CD4-positive, alpha-beta T cell treated with Interleukin-4 for 1 hour (primary cell): ENCODE measurements around the gene UBAP2.
"Not testable (repeated sequence)": the region's sequence is repeated elsewhere in the genome, so short reads cannot be mapped to it uniquely, and the experiment has no call there.

Experiments
- DNase-seq, 2 donors: peaks; one replicate each; pipeline ENCODE4 v3.0.0-alpha.2; 2020 to 2022

Gene UBAP2

DNA sequence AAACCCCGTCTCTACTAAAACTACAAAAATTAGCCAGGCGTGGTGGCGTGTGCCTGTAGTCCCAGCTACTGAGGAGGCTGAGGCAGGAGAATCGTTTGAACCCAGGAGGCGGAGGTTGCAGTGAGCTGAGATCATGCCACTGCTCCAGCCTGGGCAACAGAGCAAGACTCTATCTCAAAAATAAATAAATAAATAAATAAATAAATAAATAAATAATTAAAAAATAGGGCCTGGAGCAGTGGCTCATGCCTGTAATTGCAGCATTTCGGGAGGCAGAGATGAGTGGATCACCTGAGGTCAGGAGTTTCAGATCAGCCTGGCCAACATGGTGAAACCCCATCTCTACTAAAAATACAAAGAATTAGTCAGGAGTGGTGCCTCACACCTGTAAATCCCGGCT, 86.2 kb downstream of the UBAP2 start:
- not testable (repeated sequence) for DNase-seq

DNA sequence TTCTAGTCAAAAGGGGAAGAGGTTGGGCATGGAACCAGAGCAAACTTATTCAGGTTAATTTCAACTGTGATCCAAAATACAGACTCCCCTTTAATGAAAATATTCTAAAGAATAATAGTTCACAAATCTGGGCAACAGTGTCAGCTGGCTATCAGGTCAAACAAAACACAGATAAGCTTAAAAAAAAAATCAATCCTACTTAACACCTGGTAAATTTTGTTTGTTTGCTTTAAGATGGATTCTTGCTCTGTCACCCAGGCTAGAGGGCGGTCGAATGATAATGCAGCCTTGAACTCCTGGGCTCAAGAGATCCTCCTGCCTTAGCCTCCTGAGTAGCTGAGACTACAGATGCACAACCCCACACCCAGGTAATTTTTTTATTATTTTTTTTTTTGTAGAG, 89.0 kb downstream of the UBAP2 start:
- DNase-seq: no peak

DNA sequence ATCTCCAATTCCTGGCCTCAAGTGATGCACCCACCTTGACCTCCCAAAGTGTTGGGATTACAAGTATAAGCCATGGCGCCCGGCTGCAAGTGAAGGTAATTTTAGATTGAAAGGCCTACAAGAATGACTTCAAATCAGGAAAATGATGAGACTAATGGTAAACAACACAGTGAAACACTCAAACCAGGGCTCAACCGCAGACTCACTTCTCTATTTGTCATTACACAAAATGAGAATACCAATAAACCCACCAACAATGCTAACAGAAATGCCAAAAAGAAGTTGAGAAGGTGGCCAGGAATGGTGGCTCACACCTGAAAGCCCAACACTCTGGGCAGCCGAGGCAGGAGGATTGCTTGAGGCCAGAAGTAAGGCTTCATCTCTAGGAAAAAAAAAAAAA, 92.1 kb downstream of the UBAP2 start:
- DNase-seq: no peak

DNA sequence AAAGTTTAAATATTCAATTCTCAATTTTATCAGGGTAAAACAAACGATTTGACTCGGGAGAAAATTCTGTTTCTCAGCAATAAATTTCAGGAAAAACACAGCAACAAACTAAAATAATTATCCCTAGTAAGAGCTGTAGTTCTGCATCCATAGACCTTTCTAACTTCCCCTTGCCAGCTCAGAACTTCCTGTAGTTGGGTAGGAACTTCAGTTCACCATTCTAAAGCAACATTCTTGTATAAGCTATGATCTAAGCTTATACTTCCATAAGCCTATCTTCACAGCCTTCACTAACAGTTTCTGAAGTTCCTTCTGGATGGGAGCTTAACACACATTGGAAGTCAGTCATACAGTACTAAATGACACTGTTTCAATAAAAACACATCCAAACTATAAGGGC, 96.6 kb downstream of the UBAP2 start:
- DNase-seq: no peak

DNA sequence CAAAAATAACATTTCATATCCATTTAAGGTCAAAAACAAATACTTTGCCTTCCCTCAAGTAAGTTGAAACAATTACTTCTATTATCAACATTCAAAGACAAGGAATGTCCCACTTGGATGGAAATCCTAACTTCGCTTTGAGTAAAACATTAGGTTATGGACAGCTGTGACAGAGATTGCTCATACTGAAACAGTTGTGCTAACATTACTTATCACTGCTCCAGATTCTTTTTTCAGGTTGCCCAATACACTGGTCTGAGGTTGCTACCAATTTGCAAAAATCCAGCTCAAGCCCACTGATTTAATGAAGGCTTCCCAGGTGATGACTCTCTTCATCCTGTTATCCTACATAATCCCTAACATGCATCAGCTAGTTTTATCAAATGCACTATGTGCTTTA, 98.3 kb downstream of the UBAP2 start:
- no peak for DNase-seq

DNA sequence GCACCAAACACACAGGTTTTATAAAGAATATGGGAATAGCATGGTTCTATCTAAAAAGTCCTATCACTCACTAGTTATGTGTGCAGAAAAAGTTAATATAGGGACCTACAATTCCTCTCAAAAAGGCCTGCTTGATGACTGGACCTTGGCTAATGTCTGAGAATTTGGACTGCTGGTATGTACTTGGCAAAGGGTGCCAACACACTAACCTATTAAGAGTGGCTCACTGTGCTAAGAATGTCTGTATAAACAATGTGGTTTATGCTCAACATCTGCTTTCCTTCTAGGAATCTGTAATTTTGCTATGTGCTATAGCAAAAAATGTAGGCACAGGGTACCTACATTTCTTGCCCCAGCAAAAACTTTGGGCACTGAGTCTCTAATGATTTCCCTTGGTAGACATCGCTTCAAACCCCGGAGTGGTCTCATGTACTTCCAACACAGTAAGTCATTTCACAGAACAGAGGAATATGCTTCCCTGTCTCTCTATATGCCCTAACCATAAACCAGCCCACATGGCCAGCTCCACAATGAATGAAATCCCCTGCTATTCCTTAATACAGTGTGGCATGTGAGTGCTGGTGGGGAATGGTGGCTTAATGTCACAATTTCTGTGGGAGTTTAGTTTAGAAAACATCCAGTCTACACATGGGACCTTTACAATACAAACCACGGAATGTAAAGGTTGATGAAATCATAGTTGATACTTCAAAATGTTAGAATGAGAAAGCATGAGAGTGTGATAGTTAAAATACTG, 101.7 kb downstream of the UBAP2 start:
- DNase-seq: no peak

DNA sequence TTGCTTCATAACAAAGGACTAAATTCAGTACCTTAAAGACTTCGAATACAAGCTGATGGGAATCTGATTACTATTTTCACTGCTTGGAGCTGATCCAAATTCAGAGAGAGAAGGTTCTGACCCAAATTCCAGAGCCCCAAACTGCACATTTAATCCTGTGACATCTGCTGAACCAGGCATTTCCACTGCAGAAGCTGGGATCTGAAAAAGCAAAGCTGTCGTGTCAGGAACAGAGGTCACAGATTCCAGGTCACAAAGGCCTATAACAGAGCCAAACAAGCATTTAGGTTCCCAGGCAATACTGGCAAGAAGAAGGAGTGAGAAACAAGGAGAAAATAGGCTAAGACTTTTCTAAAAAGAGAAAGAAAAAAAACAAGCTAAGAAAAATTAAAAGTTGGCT, 105.3 kb downstream of the UBAP2 start:
- DNase-seq: no peak

DNA sequence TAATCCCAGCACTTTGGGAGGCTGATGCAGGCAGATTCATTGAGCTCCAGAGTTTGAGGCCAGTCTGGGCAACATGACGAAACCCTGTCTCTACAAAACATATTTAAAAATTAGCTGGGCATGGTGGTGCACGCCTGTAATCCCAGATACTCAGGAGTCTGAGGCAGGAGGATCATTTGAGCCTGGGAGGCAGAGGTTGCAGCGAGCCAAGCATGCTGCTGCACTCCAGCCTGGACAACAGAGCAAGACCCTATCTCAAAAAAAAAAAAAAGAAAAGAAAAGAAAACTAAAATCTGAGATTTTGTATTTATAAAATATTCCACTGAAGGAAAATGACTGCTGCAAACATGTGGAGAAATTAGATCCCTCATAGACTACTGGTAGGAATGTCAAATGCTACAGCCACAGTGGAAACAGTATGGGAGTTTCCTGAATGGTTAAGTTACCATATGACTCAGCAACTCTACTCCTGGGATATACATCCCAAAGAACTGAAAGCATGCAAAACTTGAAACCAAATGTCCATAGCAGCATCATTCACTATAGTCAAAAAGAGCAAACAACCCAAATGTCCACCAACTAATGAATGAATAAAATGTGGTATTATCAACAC, 106.1 kb downstream of the UBAP2 start:
- DNase-seq: no peak

DNA sequence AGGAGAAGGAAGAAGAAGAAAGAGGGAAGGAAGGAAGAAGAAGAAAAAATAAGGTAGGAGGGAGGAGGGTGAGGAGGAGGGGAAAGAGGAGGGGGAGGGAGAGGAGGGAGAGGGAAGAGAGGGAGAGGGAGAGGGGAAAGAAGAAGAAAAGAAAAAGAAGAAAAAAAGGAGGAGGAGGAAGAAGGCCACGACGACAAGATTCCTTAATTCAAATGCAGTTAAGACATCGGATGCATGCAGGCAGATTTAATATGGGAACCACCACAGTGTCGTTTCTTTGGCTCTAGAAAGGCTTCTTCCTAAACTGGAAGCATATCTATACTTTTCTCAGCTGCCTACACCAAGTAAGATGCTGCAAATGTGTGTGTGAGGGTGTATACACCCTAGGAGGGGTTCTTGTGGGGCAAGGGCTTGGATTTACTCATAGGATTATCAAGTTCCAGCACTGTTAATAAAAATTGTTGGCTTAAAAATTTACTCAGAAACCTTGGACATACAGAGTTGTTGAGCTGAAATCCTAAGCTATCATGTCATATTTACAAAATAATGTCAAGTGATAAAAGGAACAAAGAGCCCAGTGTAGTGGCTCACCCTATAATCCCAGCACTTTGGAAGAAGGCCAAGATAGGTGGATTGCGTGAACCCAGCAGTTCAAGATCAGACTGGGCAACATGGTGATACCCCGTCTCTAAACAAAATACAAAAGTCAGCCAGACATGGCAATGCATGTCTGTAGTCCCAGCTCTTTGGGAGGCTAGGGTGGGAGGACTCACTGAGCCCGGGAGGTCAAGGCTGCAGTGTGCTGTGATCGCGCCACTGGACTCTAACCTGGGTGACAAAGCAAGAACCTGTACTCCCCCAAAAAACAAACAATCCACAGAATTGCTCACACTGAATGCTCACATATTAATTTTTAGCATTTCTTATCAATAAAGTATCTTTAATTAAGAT, 108.5 kb downstream of the UBAP2 start:
- no peak for DNase-seq

DNA sequence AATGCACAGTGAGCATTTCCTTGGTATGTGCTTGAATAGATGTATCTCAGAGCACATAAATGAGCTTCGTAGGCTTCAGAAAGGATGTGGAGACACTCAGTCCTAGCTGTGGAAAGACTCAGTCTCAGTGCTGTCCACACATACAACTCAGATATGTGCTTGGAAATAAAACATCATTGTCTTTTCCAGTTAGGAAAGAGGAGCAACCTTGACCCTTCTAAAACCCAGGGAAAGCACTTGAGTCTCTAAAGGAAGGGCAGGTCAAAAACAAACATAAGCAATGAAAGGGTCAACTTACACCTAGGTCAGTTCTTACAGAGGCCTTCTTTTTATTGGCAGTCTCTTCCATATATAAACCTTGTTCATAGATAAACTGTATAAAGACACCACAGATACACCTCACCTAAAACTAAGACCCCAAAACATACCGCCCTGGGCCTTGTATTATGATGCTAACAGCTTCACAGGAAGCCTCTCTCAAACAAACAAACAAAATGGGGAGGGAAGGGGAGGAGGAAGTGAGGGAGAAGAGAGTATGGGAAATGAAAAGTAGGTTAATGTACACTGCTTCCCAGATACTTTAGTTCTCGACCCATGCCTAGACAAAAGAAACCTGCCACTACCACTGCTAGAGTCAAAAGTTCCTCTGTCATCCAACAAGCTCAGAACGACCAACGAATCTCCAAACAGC, 114.4 kb downstream of the UBAP2 start:
- DNase-seq: no peak

DNA sequence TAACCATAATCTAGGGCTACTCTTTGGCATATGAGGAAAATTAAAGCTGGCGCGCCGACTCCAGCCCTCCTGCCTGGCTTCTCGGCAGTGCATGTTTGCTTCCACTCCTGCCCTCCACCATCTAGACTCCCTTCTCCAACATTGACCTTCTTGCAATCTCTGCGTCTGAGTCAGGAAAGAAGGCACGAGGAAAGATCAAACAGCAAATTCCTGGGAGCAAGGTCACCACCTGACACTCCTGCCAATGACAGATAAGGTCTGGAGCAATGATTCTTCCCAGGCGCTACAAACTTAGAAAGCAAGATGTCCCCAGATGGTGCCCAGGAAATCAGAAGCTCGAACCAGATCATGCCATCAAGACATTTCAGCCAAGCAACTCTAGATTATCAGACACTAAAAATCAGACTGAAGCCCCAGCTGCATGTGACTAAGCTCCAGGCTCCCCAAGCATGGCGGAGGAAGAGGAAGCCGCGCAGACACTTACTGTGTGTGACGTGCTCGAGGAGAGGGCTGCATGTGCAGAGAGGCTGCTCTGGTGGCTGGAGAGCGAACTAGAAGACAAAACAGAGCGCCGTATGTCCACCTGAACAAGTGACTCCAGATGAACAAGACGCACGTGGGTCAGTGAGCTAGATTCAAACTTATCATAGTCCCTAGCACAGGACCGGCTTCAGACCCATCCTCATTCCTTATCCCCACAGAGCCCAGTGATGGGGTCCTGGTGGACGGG, 116.4 kb downstream of the UBAP2 start:
- DNase-seq: no peak

DNA sequence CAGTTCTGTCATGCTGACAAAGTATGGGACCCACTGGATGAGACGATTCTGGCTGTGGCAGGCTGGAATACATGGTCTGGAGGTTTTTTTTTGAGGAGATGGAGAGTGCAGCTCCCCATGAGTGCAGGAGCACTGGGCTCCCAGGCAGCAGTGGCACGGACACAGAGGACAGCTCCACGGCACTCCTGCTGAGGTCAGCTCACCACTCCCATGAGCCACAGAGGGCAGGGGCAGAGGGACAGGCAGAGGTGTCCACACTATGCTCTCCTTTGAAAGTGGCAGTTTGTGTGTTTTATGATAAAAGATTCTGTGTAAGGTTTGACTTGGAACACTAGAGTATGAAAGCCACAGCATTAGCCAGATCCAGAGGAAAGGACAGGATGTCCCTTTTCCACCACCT, 117.4 kb downstream of the UBAP2 start:
- no peak for DNase-seq

DNA sequence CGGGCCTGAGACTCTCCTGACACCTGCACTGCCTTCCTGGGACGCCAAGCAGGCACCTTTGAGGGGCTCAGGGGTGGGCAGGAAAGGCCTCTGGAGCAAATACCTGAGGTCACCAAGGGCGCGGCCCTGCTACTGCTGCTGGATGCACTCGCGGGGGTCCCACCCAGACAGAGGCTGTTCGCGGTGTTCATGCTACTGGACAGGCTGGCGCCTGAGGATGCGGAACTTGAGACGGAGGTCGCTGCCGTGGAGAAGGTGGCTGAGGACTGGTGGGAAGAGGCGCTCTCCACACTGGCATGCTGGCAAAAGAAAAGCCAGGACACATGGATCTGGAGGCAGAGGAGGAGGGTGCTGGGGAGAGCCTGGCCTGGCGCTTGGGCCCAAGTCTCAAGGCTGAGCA, 121.0 kb downstream of the UBAP2 start:
- DNase-seq: no peak

DNA sequence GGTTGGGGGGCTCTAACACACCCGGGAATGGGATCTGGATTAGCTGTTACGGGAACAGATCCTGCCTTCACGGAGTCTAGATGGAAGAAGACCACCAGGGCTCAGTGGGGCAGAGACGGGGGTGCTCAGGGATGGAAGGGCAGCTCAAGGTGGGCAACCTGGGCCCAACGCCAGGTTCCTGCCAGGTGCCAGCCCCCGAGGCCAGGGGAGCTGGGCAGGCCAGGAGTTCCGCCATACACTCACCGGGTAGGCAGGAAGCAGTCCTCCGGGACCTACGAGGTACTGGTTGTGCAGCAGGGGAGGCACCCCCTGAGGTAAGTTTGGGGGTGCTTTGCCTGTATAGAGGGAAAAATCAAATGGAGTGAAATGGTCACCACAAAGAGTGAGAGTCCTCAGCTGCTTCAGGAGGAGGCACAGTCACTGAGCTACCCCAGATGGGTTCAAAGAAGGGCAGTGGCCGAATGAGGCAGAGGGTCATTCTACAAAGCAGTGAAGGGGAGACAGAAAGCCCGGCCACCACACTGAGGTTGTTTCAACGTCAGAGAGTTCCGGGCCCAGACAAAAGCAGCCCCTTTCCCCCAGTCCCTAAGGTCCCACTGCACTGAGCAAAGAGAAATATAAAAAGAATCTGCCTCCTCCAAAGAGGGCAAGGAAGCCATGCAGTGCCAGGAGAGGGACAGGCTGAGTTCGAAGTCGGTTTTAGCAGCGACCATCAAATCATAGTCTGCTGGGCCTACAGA, 121.8 kb downstream of the UBAP2 start:
- no peak for DNase-seq

DNA sequence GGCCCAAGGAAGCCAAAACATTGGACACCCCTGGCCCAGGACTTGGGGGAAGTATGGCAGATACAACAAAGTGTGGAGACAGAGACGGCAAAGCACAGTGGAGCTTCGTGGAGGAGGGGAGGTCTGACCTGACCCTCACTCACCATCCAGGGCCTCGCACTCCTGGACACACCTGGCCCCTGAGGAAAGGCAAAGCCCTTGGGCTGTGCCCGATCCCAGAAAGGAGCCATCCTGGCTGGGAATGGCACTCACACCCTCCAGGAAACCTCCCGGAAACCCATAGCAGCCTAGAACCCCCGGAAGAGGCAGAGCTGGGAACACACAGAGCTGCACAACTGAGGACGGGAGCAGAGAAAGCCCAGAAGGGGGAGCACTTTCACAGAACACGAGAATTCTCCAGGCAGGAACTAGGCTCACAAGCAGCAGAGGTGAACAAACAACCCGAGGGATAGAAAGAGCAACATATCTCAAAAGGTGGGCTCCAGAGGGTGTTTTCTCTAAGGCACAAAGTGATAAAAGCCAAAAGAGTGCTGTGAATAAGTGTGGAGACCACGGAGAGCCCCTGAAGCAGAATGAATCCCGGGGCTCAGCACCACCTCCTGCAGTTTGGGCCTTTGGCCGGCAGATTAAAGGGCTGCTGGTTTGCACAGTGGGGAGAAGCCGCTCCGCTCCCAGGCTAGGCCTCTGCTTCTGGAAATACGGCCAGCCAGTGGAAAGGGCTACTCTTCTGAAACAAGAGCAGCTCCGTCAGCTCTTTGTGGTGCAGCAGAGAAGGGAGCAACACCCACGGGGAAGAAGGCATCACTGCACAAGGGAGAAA, 123.5 kb downstream of the UBAP2 start:
- DNase-seq: peak in 1 of 2 donors; percentile 14

DNA sequence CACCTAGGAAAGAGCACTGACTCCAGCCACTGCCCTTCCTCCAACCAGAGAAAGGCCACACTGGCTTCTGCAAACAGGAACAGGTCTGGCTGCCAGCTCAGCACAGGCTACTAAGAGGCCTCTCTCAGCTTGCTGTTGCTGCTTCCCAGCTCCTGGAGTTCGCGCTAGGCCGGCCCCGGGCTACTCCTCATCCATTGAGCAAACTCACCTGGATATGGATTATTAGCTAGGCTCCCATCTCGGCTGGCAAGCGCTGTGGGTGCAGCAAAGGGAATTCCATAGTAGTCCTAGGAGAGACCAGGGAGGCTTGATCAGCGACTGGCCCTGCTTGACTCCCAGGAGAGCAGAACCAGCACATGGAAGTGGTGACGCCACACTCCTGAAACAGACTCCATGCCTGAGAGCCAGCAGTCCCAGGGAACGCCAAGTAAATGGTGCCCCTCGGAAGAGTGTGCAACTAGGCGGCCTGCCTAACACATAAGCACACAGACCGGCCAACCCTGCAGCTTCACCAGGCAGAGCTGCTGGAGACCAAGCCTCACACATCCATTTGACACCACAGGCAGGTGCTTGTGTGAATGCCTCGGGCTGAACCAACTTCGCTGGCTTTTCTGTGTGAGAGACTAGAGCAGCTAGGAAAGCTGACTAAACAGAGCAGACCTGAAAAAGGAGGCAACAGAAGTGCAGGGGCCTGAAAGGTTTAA, 124.5 kb downstream of the UBAP2 start:
- DNase-seq: no peak

DNA sequence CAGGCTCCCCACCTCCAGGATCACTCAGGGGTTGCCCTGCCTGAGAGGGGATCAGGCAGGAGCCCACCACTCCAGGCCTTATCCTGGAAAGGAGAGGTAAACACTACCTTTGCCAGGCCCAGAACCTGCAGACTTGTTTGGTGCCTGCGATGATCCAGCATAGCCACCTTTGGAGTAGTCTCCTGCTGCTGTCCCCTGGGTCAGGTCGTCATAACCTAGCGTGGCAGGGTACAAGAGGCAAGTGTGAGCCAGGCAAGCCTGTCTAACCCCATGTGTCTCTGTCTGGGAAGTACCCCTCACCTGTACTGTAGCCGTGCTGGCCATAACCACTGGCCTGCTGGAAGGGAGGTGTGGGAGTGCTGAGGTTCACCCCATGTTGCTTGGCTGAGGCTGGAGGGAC, 125.6 kb downstream of the UBAP2 start:
- no peak for DNase-seq

DNA sequence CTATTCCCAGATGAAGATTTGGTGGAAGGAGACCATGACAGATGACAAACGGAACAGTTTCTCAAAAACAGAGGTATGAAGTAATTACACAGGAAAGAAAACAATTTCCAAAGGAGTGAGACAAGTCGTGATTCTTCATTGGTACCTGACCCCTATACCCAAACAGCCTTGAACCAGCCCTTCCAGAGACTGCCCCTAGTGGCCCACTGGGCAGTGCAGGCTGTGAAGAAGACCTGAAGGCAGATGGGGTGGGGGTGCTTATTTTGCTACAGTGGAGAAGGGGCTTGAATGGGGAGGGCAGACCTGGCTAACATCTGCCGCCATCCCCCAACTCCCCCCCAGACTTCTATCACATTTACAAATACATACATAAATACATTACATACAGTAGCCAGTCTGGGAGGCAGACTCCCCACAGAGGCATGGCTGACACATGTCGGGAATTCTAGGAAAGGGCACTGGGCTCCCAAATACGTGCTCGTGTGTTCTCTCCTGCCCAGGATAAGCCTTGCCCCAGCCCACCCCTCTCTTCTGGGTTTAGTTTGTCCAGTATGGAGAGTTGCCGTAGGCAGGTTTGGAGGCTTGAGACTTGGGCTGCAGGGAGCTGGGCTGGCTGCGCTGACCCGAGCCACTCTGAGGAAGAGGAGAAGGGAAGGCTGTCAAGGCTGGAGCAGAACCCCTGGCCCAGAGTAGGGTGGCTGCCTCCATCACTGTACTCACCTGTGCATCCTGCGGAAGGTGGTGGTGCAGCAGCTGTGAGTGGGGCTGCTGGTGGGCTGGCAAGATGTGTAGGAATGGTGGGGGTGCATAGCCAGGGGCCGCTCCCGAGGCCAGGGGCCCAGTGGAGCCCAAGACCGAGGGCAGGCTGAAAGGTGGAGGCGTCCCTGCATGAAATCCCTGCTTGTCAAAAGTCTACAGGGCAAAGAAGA, 126.5 kb downstream of the UBAP2 start:
- DNase-seq: peak in 1 of 2 donors; percentile 10
